Superior temporal gyrus (tissue), 1 donor: ENCODE data around the gene ZNF382.

ENCODE experiments used
- DNase-seq: peaks from one replicate; pipeline ENCODE4 v3.0.0-alpha.2; 2016; ENCODE audit errors: extremely low spot score

The ZNF382 gene

GRCh38 chr19:36679455-36679854, 74.3 kb downstream of the ZNF382 start:
- no peak for DNase-seq
